Measurements from ENCODE around the gene FOXA3.

The FOXA3 gene

GRCh38 chr19:45834970-45835369, 29.2 kb upstream of the FOXA3 start:
- Histone ChIP-seq H3K4me2 (no peak overlapping the region), H2AFZ (ENCODE audit: low read depth) (no peak overlapping the region), H4K20me1 (ENCODE audit: insufficient read depth) (no peaks in the 10 kb centered on the region), H3K4me3 (IDR thresholded peaks at IDR 0.05; ENCODE audit: insufficient read depth, low read depth, low read length) (no peak overlapping the region), H3K9ac (no peak overlapping the region), H3K4me1 (ENCODE audit: low read depth, poor library complexity, severe bottlenecking) (no peaks in the 10 kb centered on the region), H3K27ac (no peak overlapping the region), H3K27me3 (ENCODE audit: insufficient read depth, low read depth) (no peaks in the 10 kb centered on the region), H3K36me3 (ENCODE audit: insufficient read depth) (peaks cover 28% of the 10 kb centered on the region; the same call in 1 of the 2 replicates), H3K79me2 (ENCODE audit: insufficient read depth, low read depth) (no peaks in the 10 kb centered on the region)
- no peak for TF ChIP-seq CTCF (conservative IDR thresholded peaks at IDR 0.05; ENCODE audit: low read depth, low read length)

GRCh38 chr19:45842198-45842597, 21.9 kb upstream of the FOXA3 start:
- H3K79me2 ChIP-seq (ENCODE audit: insufficient read depth, low read depth): no peaks in the 10 kb centered on the region
- peaks cover 19% of the 10 kb centered on the region; the same call in 1 of the 2 replicates for H3K36me3 ChIP-seq (ENCODE audit: insufficient read depth)
- no peaks in the 10 kb centered on the region for H4K20me1 ChIP-seq (ENCODE audit: insufficient read depth)
- H3K27ac ChIP-seq: no peak overlapping the region
- no peak overlapping the region for H3K4me3 ChIP-seq (IDR thresholded peaks at IDR 0.05; ENCODE audit: insufficient read depth, low read depth, low read length)
- H2AFZ ChIP-seq (ENCODE audit: low read depth): no peak overlapping the region
- H3K9ac ChIP-seq: no peak overlapping the region
- H3K27me3 ChIP-seq (ENCODE audit: insufficient read depth, low read depth): no peaks in the 10 kb centered on the region
- H3K4me2 ChIP-seq: no peak overlapping the region
- H3K4me1 ChIP-seq (ENCODE audit: low read depth, poor library complexity, severe bottlenecking): no peaks in the 10 kb centered on the region
- TF ChIP-seq CTCF (conservative IDR thresholded peaks at IDR 0.05; ENCODE audit: low read depth, low read length): no peak

- H3K9ac ChIP-seq: no peak overlapping the region
- no peaks in the 10 kb centered on the region for H3K4me1 ChIP-seq (ENCODE audit: low read depth, poor library complexity, severe bottlenecking)
- H3K4me2 ChIP-seq: no peak overlapping the region
- no peaks in the 10 kb centered on the region for H3K27me3 ChIP-seq (ENCODE audit: insufficient read depth, low read depth)
- H2AFZ ChIP-seq (ENCODE audit: low read depth): no peak overlapping the region
- H3K27ac ChIP-seq: no peak overlapping the region
- no peak overlapping the region for H3K4me3 ChIP-seq (IDR thresholded peaks at IDR 0.05; ENCODE audit: insufficient read depth, low read depth, low read length)
- no peak for TF ChIP-seq CTCF (conservative IDR thresholded peaks at IDR 0.05; ENCODE audit: low read depth, low read length)
- no peaks in the 10 kb centered on the region; the same call in 1 of the 2 replicates for H3K36me3 ChIP-seq (ENCODE audit: insufficient read depth)
- H4K20me1 ChIP-seq (ENCODE audit: insufficient read depth): no peaks in the 10 kb centered on the region
- no peaks in the 10 kb centered on the region for H3K79me2 ChIP-seq (ENCODE audit: insufficient read depth, low read depth)
Observed at GRCh38 chr19:45847663-45848062, 16.5 kb upstream of the FOXA3 start.

DNA sequence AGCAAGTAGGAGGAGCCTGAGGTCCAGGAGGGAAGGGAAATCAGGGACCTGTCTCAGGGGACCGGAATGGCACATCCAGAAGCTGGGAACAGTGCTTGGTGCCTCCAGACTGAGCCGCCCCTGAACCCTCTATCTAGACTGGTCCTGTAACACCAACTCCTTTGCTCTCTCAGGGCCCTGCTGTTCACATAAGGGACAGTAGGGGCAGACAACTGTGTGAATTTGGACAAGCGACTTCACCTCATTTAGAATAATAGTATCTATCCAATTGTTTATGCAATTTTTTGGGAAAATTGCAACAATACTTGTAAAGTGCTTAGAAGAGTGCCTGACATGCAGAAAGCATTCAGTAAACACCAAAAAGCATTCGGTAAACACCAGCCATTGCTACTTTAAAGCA, 15.2 kb upstream of the FOXA3 start:
- no peak overlapping the region for H3K27ac ChIP-seq
- H3K27me3 ChIP-seq (ENCODE audit: insufficient read depth, low read depth): no peaks in the 10 kb centered on the region
- H4K20me1 ChIP-seq (ENCODE audit: insufficient read depth): no peaks in the 10 kb centered on the region
- H3K4me1 ChIP-seq (ENCODE audit: low read depth, poor library complexity, severe bottlenecking): no peaks in the 10 kb centered on the region
- no peak overlapping the region for H3K4me2 ChIP-seq
- H2AFZ ChIP-seq (ENCODE audit: low read depth): no peak overlapping the region
- H3K4me3 ChIP-seq (IDR thresholded peaks at IDR 0.05; ENCODE audit: insufficient read depth, low read depth, low read length): no peak overlapping the region
- H3K36me3 ChIP-seq (ENCODE audit: insufficient read depth): no peaks in the 10 kb centered on the region; the same call in 1 of the 2 replicates
- H3K9ac ChIP-seq: no peak overlapping the region
- no peaks in the 10 kb centered on the region for H3K79me2 ChIP-seq (ENCODE audit: insufficient read depth, low read depth)
- TF ChIP-seq CTCF (conservative IDR thresholded peaks at IDR 0.05; ENCODE audit: low read depth, low read length): peak; percentile 58; the same call in 1 of the 2 replicates

Data from KMS-11 (cell line).